ENCODE measurements around the gene GCNT4. TPM values are rescaled to one million over a fixed set of nuclear protein-coding genes. Genes with fewer than 3 reads are reported as not detected.
"Not testable (repeated sequence)": the region's sequence is repeated elsewhere in the genome, so short reads cannot be mapped to it uniquely, and the experiment has no call there.

Gene GCNT4
- total and polyA plus RNA-seq, 2 experiments from 2014 or later = 0.18 to 0.23 TPM

GRCh38 chr5:75088648-75089047 is 36.3 kb upstream of the GCNT4 start:
- H3K27ac ChIP-seq = no peak overlapping the region

GRCh38 chr5:75081510-75081909 is 29.2 kb upstream of the GCNT4 start:
- Histone ChIP-seq H3K36me3 (no peaks in the 10 kb centered on the region), H3K4me1 (ENCODE audit: low read depth) (no peaks in the 10 kb centered on the region), H3K27me3 (no peaks in the 10 kb centered on the region), H3K27ac (no peak overlapping the region), H3K4me3 (no peak overlapping the region), H3K9me3 (ENCODE audit: low read depth) (no peaks in the 10 kb centered on the region)
- no peak for DNase-seq (ENCODE audit: low read depth in 1 of 2, low spot score in 1 of 2)
- no peak for TF ChIP-seq CTCF (IDR thresholded peaks at IDR 0.05; ENCODE audit: low read depth, low read length)

More at GRCh38 chr5:75088648-75089047, 36.3 kb upstream of the GCNT4 start:
- no peak for DNase-seq (ENCODE audit: low read depth in 1 of 2, low spot score in 1 of 2)
- no peaks in the 10 kb centered on the region for H3K36me3 ChIP-seq
- no peak overlapping the region for H3K4me3 ChIP-seq
- H3K27me3 ChIP-seq = no peaks in the 10 kb centered on the region
- H3K9me3 ChIP-seq (ENCODE audit: low read depth) = no peaks in the 10 kb centered on the region
- no peaks in the 10 kb centered on the region for H3K4me1 ChIP-seq (ENCODE audit: low read depth)
- TF ChIP-seq CTCF (IDR thresholded peaks at IDR 0.05; ENCODE audit: low read depth, low read length) = no peak

GRCh38 chr5:75079346-75079745 is 27.0 kb upstream of the GCNT4 start:
- not testable (repeated sequence) for H3K4me3 ChIP-seq; H3K36me3 ChIP-seq; H3K4me1 ChIP-seq (ENCODE audit: low read depth); DNase-seq (ENCODE audit: low read depth in 1 of 2, low spot score in 1 of 2); H3K27me3 ChIP-seq; H3K9me3 ChIP-seq (ENCODE audit: low read depth); H3K27ac ChIP-seq

GRCh38 chr5:75078027-75078426 is 25.7 kb upstream of the GCNT4 start:
- Histone ChIP-seq H3K4me1 (ENCODE audit: low read depth) (no peaks in the 10 kb centered on the region), H3K27me3 (no peaks in the 10 kb centered on the region), H3K27ac (no peak overlapping the region), H3K4me3 (no peak overlapping the region), H3K9me3 (ENCODE audit: low read depth) (no peaks in the 10 kb centered on the region), H3K36me3 (no peaks in the 10 kb centered on the region)
- DNase-seq (ENCODE audit: low read depth in 1 of 2, low spot score in 1 of 2) = no peak
- no peak for TF ChIP-seq CTCF (IDR thresholded peaks at IDR 0.05; ENCODE audit: low read depth, low read length)

- Histone ChIP-seq H3K4me1 (ENCODE audit: low read depth) (no peaks in the 10 kb centered on the region), H3K9me3 (ENCODE audit: low read depth) (no peaks in the 10 kb centered on the region), H3K27me3 (no peaks in the 10 kb centered on the region), H3K4me3 (no peak overlapping the region), H3K27ac (no peak overlapping the region), H3K36me3 (no peaks in the 10 kb centered on the region)
- no peak for TF ChIP-seq CTCF (IDR thresholded peaks at IDR 0.05; ENCODE audit: low read depth, low read length)
- no peak for DNase-seq (ENCODE audit: low read depth in 1 of 2, low spot score in 1 of 2)
Observed at GRCh38 chr5:75072061-75072460, 19.7 kb upstream of the GCNT4 start.

GRCh38 chr5:75071100-75071499 is 18.7 kb upstream of the GCNT4 start:
- no peaks in the 10 kb centered on the region for H3K27me3 ChIP-seq
- no peaks in the 10 kb centered on the region for H3K36me3 ChIP-seq
- DNase-seq (ENCODE audit: low read depth in 1 of 2, low spot score in 1 of 2) = no peak
- H3K4me1 ChIP-seq (ENCODE audit: low read depth) = no peaks in the 10 kb centered on the region
- no peak for TF ChIP-seq CTCF (IDR thresholded peaks at IDR 0.05; ENCODE audit: low read depth, low read length)
- no peak overlapping the region for H3K27ac ChIP-seq
- H3K9me3 ChIP-seq (ENCODE audit: low read depth) = no peaks in the 10 kb centered on the region
- no peak overlapping the region for H3K4me3 ChIP-seq
